K562 (cell line): ENCODE results near the gene NUDT21. TPM values are rescaled to one million over a fixed set of nuclear protein-coding genes. Genes with fewer than 3 reads are reported as not detected.

Experiments used
- FOSL1 ChIP-seq: fragments of 200-800 bp; sonication (Bioruptor generic); conservative IDR thresholded peaks from 2 replicates; pipeline ENCODE4 v1.6.1; 2016; ENCODE audit warnings: missing genetic modification characterization, missing compliant biosample characterization
- GABPB1 ChIP-seq: sonication (generic); formaldehyde crosslinking; IDR thresholded peaks from 2 replicates; pipeline ENCODE4 v1.8.0; 2022; ENCODE audit warnings: mild to moderate bottlenecking, missing genetic modification reagents
- MLLT1 ChIP-seq, 2 experiments: fragments of 450-650 bp; IDR thresholded peaks; 2 replicates each; pipeline ENCODE4 v1.6.1; 2016
- MYNN ChIP-seq, 2 experiments: sonication (generic); formaldehyde crosslinking in 1 of 2; IDR thresholded peaks; 2 replicates each; pipeline versions ENCODE4 v1.5.0 to v1.6.1; 2016 to 2020; ENCODE audit warnings: antibody characterized with exemption in 1 of 2, missing genetic modification reagents in 1 of 2
- NONO ChIP-seq, 2 experiments: fragments of 200-400 bp in 1 of 2; fragments of 450-650 bp in 1 of 2; formaldehyde crosslinking in 1 of 2; IDR thresholded peaks; 2 replicates each; pipeline ENCODE4 v1.6.1; 2017; ENCODE audit warnings: low read depth in 2 of 2, mild to moderate bottlenecking in 2 of 2, moderate library complexity in 2 of 2, low read length in 1 of 2
- PHF21A ChIP-seq: fragments of 450-650 bp; IDR thresholded peaks from 2 replicates; pipeline ENCODE4 v1.6.1; 2017; ENCODE audit warnings: low read depth, borderline replicate concordance
- POLR2AphosphoS2 ChIP-seq: IDR thresholded peaks from 2 replicates; pipeline ENCODE4 v1.6.1; 2012; ENCODE audit warnings: low read length, improper control_type of control experiment
- POU5F1 ChIP-seq: fragments of 150-350 bp; IDR thresholded peaks from 2 replicates; pipeline ENCODE4 v1.6.1; 2014; ENCODE audit warnings: borderline replicate concordance, low read length, low read depth, mild to moderate bottlenecking; ENCODE audit not compliant: partially characterized antibody
- REST ChIP-seq, 2 experiments: fragments of 450-650 bp; formaldehyde crosslinking in 1 of 2; IDR thresholded peaks; 2 replicates each; pipeline versions ENCODE4 v1.4.0 to v1.6.1; 2014 to 2020; ENCODE audit warnings: mild to moderate bottlenecking in 2 of 2, borderline replicate concordance in 1 of 2, low read depth in 1 of 2
- SMARCA4 ChIP-seq: fragments of 450-650 bp; IDR thresholded peaks from 2 replicates; pipeline ENCODE4 v1.6.1; 2016
- SMC3 ChIP-seq: conservative IDR thresholded peaks from 2 replicates; pipeline ENCODE4 v1.6.1; 2011; ENCODE audit warnings: low read depth, low read length, improper control_type of control experiment; ENCODE audit not compliant: insufficient read depth
- THRAP3 ChIP-seq: fragments of 450-650 bp; IDR thresholded peaks from 2 replicates; pipeline ENCODE4 v1.6.1; 2016; ENCODE audit warnings: mild to moderate bottlenecking, inconsistent platforms, borderline replicate concordance
- U2AF1 ChIP-seq: fragments of 200-400 bp; formaldehyde crosslinking; optimal IDR thresholded peaks from 2 replicates; pipeline ENCODE3; 2017; ENCODE audit warnings: mild to moderate bottlenecking, low read depth, low read length, moderate library complexity
- ZBTB34 ChIP-seq: fragments of 250-450 bp; sonication (Bioruptor Pico); IDR thresholded peaks from 2 replicates; pipeline ENCODE4 v1.8.0; 2021; ENCODE audit warnings: mild to moderate bottlenecking, moderate library complexity
- ZNF431 ChIP-seq: sonication (generic); formaldehyde crosslinking; IDR thresholded peaks from 2 replicates; pipeline ENCODE4 v1.8.0; 2022; ENCODE audit warnings: mild to moderate bottlenecking, missing genetic modification reagents
- ZNF766 ChIP-seq: fragments of 200-800 bp; sonication (Bioruptor generic); conservative IDR thresholded peaks from 2 replicates; pipeline ENCODE4 v1.6.1; 2016; ENCODE audit warnings: missing genetic modification characterization, missing compliant biosample characterization
- polyA plus RNA-seq, 8 experiments: library from polyadenylated mRNA; depleted of rRNA in 4 of 8; stranded (reverse) in 5 of 8; unstranded in 3 of 8; fragments of >200 nt; fragmentation: Nextera tagmentation in 2 of 8; fragmentation: Illumina TruSeq in 1 of 8; extraction: Ambion mirVana in 2 of 8; extraction: Trizol in 1 of 8; gene quantifications; 2 replicates each; pipeline versions ENCODE4 v1.2.1 to v1.2.3, GENCODE V29; 2011 to 2014; ENCODE audit warnings: inconsistent platforms in 1 of 8, missing spikeins in 1 of 8
- total RNA-seq, 7 experiments: library from RNA; depleted of rRNA in 6 of 7; stranded (reverse); fragments of >200 nt in 6 of 7; fragmentation: Illumina TruSeq in 2 of 7; extraction: Trizol in 2 of 7; gene quantifications; 2 replicates each; pipeline versions ENCODE4 v1.2.1 to v1.2.3, GENCODE V29; 2011 to 2021; ENCODE audit warnings: low replicate concordance in 1 of 7

The NUDT21 gene
- total and polyA plus RNA-seq, 9 of the 15 experiments (the other 6 are each of a cell fraction or from before 2014, with no cell fraction given) = 62.4 to 218 (median 121) TPM

- TF ChIP-seq NONO (IDR thresholded peaks at IDR 0.05; ENCODE audit: low read depth in 2 of 2, low read length in 1 of 2) = no peak
- no peak for TF ChIP-seq FOSL1
- TF ChIP-seq SMC3 = no peak
- TF ChIP-seq GABPB1 (CRISPR knock-in tag) = peak; percentile 95
- no peak for TF ChIP-seq PHF21A
- TF ChIP-seq THRAP3 = no peak
- TF ChIP-seq ZNF766 (CRISPR knock-in tag) = peak; percentile 42; the same call in 1 of the 2 replicates
- TF ChIP-seq MLLT1 (IDR thresholded peaks at IDR 0.05) = peak in 1 of 2 experiments; percentile 23; a peak in 2 of 4 replicates
- TF ChIP-seq REST (IDR thresholded peaks at IDR 0.05; ENCODE audit: borderline replicate concordance) = no peak
- TF ChIP-seq REST (CRISPR knock-in tag; IDR thresholded peaks at IDR 0.05; ENCODE audit: low read depth) = no peak
- TF ChIP-seq U2AF1 = no peak
- no peak; the same call in 1 of the 2 replicates for TF ChIP-seq SMARCA4
- TF ChIP-seq ZNF431 (CRISPR knock-in tag) = no peak
- TF ChIP-seq POU5F1 = no peak
- TF ChIP-seq POLR2AphosphoS2 = no peak; the same call in 1 of the 2 replicates
- no peak for TF ChIP-seq MYNN (IDR thresholded peaks at IDR 0.05)
- TF ChIP-seq MYNN (CRISPR knock-in tag; IDR thresholded peaks at IDR 0.05) = no peak
- no peak for TF ChIP-seq ZBTB34
Measured at GRCh38 chr16:56450986-56451752, at the start of gene NUDT21, which contains the start of gene OGFOD1 (continued).
